Adrenal gland (tissue), 5 donors: ENCODE measurements around the gene TTN.

Source experiments
- POLR2A ChIP-seq, 2 donors: fragments of 450-650 bp; IDR thresholded peaks; one replicate each; pipeline ENCODE4 v1.6.1; 2017; ENCODE audit warnings: antibody characterized with exemption in 2 of 2, mild to moderate bottlenecking in 2 of 2, moderate library complexity in 1 of 2
- TF ChIP-seq, protein P1 (sequence below), 6 experiments: fragments of 450-650 bp in 4 of 6; fragments of 200-600 bp in 2 of 6; sonication (generic) in 1 of 6; IDR thresholded peaks; 1 replicate in 5 of 6; 2 replicates in 1 of 6; pipeline versions ENCODE4 v1.5.1 to v1.8.0; 2016 to 2021; ENCODE audit warnings: antibody characterized with exemption in 6 of 6, mild to moderate bottlenecking in 2 of 6, moderate library complexity in 1 of 6
- donor health status: DM: no; HTN: no; CAD: no.

DNA sequence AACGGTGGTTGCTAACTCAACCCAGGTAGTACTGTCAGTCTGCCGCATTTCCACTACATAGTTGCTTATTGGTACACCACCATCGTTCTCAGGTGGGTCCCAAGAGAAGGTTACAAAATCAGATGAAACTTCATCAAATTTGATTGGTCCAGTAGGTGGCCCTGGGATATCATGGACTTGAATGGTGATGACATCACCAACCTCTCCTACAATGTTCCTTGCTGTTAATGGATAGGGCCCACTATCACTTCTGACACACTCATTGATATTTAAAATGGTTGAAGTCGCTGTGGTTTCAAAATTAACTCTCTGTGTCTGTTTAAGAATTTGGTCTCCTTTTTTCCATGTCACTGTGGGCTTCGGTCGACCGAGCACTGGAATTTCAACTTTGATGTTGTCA, 232.4 kb downstream of the TTN start:
- TF ChIP-seq, protein P1, sequence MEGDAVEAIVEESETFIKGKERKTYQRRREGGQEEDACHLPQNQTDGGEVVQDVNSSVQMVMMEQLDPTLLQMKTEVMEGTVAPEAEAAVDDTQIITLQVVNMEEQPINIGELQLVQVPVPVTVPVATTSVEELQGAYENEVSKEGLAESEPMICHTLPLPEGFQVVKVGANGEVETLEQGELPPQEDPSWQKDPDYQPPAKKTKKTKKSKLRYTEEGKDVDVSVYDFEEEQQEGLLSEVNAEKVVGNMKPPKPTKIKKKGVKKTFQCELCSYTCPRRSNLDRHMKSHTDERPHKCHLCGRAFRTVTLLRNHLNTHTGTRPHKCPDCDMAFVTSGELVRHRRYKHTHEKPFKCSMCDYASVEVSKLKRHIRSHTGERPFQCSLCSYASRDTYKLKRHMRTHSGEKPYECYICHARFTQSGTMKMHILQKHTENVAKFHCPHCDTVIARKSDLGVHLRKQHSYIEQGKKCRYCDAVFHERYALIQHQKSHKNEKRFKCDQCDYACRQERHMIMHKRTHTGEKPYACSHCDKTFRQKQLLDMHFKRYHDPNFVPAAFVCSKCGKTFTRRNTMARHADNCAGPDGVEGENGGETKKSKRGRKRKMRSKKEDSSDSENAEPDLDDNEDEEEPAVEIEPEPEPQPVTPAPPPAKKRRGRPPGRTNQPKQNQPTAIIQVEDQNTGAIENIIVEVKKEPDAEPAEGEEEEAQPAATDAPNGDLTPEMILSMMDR (IDR thresholded peaks at IDR 0.05) = no peak
- TF ChIP-seq POLR2A (IDR thresholded peaks at IDR 0.05) = no peak
